Erythroblast (primary cell): Measurements from ENCODE around the gene ASB8.
"Not testable (repeated sequence)": the region's sequence is repeated elsewhere in the genome, so short reads cannot be mapped to it uniquely, and the experiment has no call there.

Experiments
- DNase-seq, 2 experiments: peaks; one replicate each; lab custom pipeline; 2025; lab: John Stamatoyannopoulos, UW
- GATA1 ChIP-seq: IDR thresholded peaks from 2 replicates; pipeline ENCODE4 v1.6.1; 2011; ENCODE audit warnings: low read depth, mild to moderate bottlenecking, control low read depth, low read length, moderate library complexity
- POLR2A ChIP-seq: IDR thresholded peaks from 2 replicates; pipeline ENCODE4 v1.6.1; 2011; ENCODE audit warnings: mild to moderate bottlenecking, low read length

The ASB8 gene

GRCh38 chr12:48119078-48119833 lies 38.1 kb downstream of the ASB8 start, which contains the start of gene PFKM:
Gene PFKM, plus strand, starts transcription at chr12:48119364. Its CDS starts 3,411 bp downstream, at chr12:48122775.
- peak; percentile 81 to 83 for DNase-seq
- TF ChIP-seq POLR2A (no peak), GATA1 (no peak)

GRCh38 chr12:48118284-48118871 lies 38.9 kb downstream of the ASB8 start:
- peak; percentile 58 to 70 for DNase-seq
- TF ChIP-seq GATA1 (no peak), POLR2A (no peak)

- DNase-seq: no peak
- no peak for TF ChIP-seq GATA1
- no peak for TF ChIP-seq POLR2A
Measured at GRCh38 chr12:48115957-48116356, 41.4 kb downstream of the ASB8 start.

GRCh38 chr12:48111312-48111693 lies 46.0 kb downstream of the ASB8 start:
- DNase-seq: not testable (repeated sequence)

GRCh38 chr12:48110691-48111311 lies 46.5 kb downstream of the ASB8 start:
- DNase-seq: no peak
- TF ChIP-seq GATA1 (no peak), POLR2A (no peak)

GRCh38 chr12:48109424-48109823 lies 47.9 kb downstream of the ASB8 start:
- TF ChIP-seq POLR2A (no peak), GATA1 (no peak)
- DNase-seq: no peak

GRCh38 chr12:48106681-48107613 lies 50.4 kb downstream of the ASB8 start:
- DNase-seq: peak in 1 of 2 experiments; percentile 25
- TF ChIP-seq POLR2A (no peak), GATA1 (no peak)

GRCh38 chr12:48105867-48106680 lies 51.2 kb downstream of the ASB8 start, which contains the start of gene SENP1:
Gene SENP1, minus strand, starts transcription at chr12:48106079. Its CDS starts 4,607 bp downstream, at chr12:48101472.
- DNase-seq: peak; percentile 92 to 96
- TF ChIP-seq POLR2A: no peak
- TF ChIP-seq GATA1: no peak

GRCh38 chr12:48105321-48105866 lies 51.9 kb downstream of the ASB8 start:
- TF ChIP-seq GATA1 (no peak), POLR2A (no peak)
- peak; percentile 80 to 81 for DNase-seq

GRCh38 chr12:48104531-48104930 lies 52.8 kb downstream of the ASB8 start:
- TF ChIP-seq POLR2A (no peak), GATA1 (no peak)

More at GRCh38 chr12:48104531-48104930, 52.8 kb downstream of the ASB8 start:
- peak; percentile 28 to 56 for DNase-seq
